Keratinocyte (primary cell): ENCODE measurements around the gene ARL3.

Experiments used
- EZH2 ChIP-seq: IDR thresholded peaks from one replicate; pipeline ENCODE4 v1.6.1; 2012; ENCODE audit warnings: inconsistent platforms, mild to moderate bottlenecking, low read length, moderate library complexity
- TF ChIP-seq, protein P1 (sequence below), 3 experiments: IDR thresholded peaks in 1 of 3; conservative IDR thresholded peaks in 1 of 3; optimal IDR thresholded peaks in 1 of 3; 2 replicates in 2 of 3; 3 replicates in 1 of 3; pipeline versions ENCODE3 to v1.5.1; 2011; ENCODE audit warnings: low read length in 3 of 3, mild to moderate bottlenecking in 3 of 3, moderate library complexity in 2 of 3, control low read depth in 1 of 3, inconsistent platforms in 1 of 3; ENCODE audit not compliant: insufficient read depth in 2 of 3; ENCODE audit errors: extremely low read depth in 1 of 3

DNA sequence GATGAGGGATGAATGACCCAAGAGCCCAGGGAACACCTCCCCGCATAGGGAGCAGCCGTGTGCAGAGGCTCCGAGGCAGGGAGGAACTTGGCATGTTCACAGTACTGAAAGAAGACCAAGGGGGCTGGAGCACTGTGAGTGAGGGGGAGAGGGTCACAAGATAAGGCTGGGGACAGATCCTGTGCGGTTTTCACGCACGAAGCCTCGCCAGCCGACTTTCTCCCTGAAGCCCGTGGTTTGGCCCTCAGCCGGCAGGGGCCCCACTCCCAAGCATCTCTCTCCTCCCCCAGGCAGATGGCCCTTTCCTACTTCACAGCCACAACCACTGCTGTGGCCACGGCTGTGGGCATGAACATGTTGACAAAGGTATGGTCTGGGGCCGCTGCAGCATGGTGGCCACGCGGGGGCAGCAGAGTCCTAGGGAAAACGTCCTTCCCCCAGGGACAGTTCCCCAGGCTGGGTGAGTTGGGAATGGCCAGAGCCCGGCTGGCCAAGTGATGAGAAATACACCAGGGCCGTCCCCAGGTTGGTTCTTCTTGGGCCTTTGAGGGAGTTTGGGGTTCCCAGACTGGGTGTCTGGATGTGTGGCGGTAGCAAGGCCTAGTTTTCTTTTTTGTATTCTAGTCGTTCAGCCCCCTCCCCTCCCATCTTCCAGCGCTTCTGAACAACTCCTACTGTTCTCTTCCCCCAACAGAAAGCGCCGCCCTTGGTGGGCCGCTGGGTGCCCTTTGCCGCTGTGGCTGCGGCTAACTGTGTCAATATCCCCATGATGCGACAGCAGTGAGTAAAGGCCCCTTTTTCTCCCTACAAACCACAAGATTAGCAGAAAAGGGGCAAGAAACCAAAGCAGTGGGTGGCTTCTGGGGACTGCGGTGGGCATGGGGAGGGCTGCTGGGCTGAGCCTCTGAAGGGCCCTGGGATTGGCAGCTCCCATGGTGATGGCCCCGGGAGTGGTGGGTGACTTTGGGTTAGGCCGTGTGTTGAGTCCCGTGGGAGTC lies 15.1 kb upstream of the ARL3 start:
- TF ChIP-seq, protein P1, sequence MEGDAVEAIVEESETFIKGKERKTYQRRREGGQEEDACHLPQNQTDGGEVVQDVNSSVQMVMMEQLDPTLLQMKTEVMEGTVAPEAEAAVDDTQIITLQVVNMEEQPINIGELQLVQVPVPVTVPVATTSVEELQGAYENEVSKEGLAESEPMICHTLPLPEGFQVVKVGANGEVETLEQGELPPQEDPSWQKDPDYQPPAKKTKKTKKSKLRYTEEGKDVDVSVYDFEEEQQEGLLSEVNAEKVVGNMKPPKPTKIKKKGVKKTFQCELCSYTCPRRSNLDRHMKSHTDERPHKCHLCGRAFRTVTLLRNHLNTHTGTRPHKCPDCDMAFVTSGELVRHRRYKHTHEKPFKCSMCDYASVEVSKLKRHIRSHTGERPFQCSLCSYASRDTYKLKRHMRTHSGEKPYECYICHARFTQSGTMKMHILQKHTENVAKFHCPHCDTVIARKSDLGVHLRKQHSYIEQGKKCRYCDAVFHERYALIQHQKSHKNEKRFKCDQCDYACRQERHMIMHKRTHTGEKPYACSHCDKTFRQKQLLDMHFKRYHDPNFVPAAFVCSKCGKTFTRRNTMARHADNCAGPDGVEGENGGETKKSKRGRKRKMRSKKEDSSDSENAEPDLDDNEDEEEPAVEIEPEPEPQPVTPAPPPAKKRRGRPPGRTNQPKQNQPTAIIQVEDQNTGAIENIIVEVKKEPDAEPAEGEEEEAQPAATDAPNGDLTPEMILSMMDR (optimal IDR thresholded peaks at IDR 0.05 in 1 of 3, IDR thresholded peaks at IDR 0.05 in 1 of 3, conservative IDR thresholded peaks at IDR 0.05 in 1 of 3; ENCODE audit: extremely low read depth in 1 of 3, insufficient read depth in 2 of 3, low read length in 3 of 3) = peak; percentile 89 to 99 (median 93)
- no peak for TF ChIP-seq EZH2
